HG02981 (cell line): ENCODE results near the gene SYT2.

Experiments used
- ATAC-seq: cut with Tn5 transposase; IDR thresholded peaks from one replicate; pipeline ENCODE4 v1.9.1; 2021; ENCODE audit warnings: mild to moderate bottlenecking, moderate library complexity; ENCODE audit not compliant: unreplicated experiment

Gene SYT2

DNA sequence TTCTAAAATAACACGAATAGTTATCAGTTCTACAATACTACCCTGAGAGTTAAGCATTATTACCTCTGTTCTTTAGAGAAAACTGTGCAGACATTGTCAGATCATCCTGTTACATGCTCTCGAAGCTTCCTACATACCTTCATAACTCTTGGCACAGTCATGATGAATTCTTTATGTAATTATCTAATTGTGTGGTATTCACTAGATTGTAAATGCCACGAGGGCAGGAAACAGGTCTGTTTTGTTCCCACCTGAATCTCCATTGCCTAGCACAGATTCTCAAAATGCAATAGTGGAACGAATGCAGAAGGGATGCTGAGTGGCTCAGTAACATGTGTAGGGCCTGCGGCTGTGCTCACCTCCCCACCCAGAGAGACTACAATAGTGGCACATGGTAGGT is 3.4 kb downstream of the SYT2 start:
- ATAC-seq = no peak

DNA sequence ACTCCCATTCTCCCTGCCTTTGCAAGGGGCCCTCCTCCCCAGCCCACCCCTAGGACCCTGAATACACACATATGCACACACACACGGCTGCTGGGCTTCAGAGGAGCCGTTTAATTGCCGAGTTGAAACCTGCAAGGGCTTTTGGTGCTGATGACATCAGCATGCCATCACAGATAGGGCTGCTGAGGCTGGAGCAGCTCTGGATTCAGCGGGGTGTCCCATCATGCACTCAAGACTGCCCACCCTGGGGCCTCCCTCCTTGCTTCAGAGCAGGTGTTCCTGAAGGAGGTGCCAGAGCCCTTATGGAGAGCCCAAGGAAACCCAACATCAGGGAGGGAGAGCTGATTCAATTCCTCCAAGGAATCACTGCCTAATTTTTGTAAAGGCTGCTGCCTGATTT is 5.7 kb downstream of the SYT2 start:
- no peak for ATAC-seq

GRCh38 chr1:202703191-202703590 is 7.1 kb downstream of the SYT2 start:
- ATAC-seq = no peak

GRCh38 chr1:202702088-202702487 is 8.2 kb downstream of the SYT2 start:
- ATAC-seq = no peak

DNA sequence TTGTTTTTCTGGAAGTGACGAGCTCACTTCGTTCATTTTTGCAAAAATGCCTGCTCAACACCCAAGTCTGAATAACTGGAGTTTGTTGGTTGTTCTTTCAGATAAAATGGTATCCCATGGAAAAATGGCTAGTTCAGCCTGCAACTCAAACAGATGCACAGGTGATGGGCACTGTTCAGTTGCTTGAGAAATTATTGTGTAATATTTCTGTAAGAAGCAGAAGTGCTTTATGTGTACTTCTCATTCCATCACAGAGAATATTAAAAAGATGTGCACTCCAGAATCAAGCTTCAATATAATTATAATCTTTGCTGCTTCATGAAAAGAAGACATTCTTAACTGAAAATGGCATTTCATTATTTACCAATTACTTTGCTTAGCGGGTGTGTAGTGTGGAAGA is 9.1 kb downstream of the SYT2 start:
- no peak for ATAC-seq

DNA sequence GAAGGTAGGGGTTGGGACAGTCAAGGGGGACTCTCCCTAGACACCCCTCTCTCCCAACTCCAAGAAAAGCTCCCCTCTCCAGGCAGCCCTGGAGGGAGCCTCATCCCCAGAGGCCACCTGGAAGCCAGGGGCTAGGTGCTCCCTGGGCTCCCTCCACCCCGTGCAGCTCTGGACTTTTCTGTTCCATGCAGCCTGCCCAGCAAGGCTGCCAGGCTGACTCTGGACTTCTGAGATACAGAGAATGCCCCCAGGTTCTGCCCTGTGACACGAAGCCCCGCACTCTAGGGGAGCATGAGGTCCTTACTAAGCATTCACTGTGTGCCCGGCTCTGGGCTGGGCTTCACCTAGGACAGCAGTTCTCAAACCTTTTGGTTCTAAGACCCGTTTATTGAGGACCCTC is 10.2 kb downstream of the SYT2 start:
- no peak for ATAC-seq

GRCh38 chr1:202698276-202698675 is 12.0 kb downstream of the SYT2 start:
- no peak for ATAC-seq

- ATAC-seq = no peak
Observed at GRCh38 chr1:202697038-202697437, 13.2 kb downstream of the SYT2 start.

GRCh38 chr1:202694314-202694713 is 15.9 kb downstream of the SYT2 start:
- ATAC-seq = no peak

DNA sequence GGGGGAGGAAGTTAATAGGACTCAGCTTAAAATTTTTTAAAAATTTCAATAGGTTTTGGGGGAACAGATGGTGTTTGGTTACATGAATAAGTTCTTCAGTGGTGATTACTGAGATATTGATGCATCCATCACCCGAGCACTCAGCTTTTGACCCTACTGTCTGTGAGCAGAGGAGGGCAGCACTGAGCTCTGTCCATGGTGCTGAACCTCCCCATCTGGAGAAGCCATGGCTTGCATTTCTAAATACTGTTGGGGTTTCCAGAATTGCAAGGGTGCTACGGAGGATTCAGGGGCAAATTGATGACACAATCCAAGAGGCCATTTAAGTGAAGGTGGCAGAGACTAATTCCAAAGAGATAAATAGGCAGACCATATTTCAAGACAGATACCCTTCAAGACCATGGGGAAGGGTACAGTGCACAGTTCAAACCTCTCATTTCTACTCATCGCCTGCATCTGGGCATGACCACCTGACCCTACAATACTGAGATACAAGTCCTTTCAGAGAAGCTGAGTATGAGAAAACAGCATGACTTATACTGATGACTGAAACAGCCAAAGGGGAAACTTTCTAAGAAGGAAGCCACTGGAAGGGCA is 17.2 kb downstream of the SYT2 start:
- no peak for ATAC-seq

- no peak for ATAC-seq
Observed at GRCh38 chr1:202691816-202692215, 18.4 kb downstream of the SYT2 start.

DNA sequence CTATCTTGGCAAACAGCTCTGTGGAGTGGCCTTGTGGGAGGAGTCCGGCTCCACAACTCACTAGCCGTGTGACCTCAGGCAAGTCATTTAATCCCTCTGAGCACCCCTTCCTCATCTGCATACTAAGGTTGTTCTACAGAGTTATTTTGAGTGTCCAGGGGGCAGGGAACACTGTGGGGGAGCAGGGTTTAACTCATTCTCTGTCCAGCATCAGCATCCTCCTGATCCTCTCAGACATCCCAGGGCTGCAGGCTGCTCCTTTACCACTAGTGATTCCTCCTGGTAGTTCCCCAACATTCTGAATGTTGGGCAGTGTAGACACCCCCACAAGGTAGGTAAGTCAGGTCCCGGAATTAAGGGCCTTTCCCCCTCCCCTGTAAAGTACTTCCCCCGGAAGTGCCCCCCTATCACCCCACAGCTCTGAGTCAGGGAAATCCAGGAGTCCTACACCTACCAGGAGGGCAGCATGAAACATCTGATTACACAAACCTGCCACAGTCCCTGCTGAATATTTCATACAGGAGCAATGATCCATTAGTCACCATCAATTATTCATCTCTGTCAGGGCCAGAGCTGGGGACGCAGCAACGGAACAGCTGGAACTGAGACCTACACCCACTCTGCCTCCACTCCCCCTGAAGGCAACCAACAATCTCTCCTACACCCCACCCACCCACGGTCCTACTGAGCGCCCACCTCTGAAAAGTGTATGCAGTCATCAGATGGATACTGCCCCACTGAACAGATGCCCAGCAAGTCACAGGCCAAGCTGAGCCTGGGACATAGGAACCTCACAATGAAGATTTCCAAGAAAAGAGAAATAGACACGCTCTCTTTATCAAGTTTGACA is 20.5 kb downstream of the SYT2 start:
- ATAC-seq = no peak

GRCh38 chr1:202689082-202689481 is 21.2 kb downstream of the SYT2 start:
- ATAC-seq = no peak

DNA sequence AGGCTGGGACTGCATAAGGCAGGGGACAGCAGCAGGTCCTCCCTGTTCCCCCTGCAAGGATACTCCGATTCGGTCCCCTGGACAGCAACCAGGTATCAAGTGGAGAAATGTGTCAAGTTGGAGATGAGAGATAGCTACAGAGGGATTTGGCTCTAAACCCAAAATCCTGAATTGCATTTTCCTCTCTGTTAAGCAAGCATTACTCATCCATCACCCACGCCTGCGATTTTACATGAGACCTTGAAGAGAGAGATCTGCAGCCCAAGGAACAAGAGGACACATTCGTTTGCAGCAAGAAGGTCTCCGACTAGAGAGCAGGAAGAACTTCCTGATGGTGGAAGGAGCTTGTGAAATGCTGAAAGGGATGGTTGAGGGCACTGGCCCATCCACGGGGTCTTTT is 21.9 kb downstream of the SYT2 start:
- ATAC-seq = no peak

DNA sequence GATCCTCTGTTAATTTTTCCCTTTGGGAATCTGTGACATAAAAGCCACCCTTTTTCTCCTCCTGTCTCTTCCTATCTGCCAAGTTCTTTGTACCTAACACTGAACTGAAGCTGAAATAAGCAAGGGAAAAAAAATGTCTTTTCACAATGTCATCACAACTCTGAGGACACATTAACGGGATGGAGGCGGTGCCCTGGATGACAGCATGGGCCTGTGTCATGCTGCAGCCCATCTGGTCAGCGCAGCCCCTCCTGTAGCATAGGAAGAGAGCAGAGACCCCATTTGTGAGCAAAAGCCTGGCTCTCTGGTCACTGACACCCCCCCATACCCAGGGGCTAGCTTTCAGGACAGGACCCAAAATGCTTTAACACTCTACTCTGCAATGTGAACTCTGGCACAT is 22.5 kb downstream of the SYT2 start:
- ATAC-seq = no peak

GRCh38 chr1:202687370-202687769 is 22.9 kb downstream of the SYT2 start:
- no peak for ATAC-seq

- no peak for ATAC-seq
Observed at GRCh38 chr1:202685641-202686040, 24.6 kb downstream of the SYT2 start.

- no peak for ATAC-seq
Observed at GRCh38 chr1:202684716-202685115, 25.5 kb downstream of the SYT2 start.

- ATAC-seq = no peak
Observed at GRCh38 chr1:202683029-202683428, 27.2 kb downstream of the SYT2 start.

- ATAC-seq = no peak
Observed at GRCh38 chr1:202682477-202682876, 27.8 kb downstream of the SYT2 start.

- ATAC-seq = no peak
Observed at GRCh38 chr1:202681736-202682420, 28.4 kb downstream of the SYT2 start.
